Measurements from ENCODE around the gene MICALL2.
A peak's percentile ranks its signal among the peaks of the same experiment; 100 is the strongest.

MICALL2 gene

GRCh38 chr7:1434165-1434718, 25.0 kb downstream of the MICALL2 start:
- TF ChIP-seq GATA1 (IDR thresholded peaks at IDR 0.05; ENCODE audit: low read depth, low read length): no peak
- TF ChIP-seq POLR2A (IDR thresholded peaks at IDR 0.05; ENCODE audit: low read length): no peak

GRCh38 chr7:1433128-1433920, 25.9 kb downstream of the MICALL2 start:
- no peak for DNase-seq
- TF ChIP-seq GATA1 (IDR thresholded peaks at IDR 0.05; ENCODE audit: low read depth, low read length): no peak
- TF ChIP-seq POLR2A (IDR thresholded peaks at IDR 0.05; ENCODE audit: low read length): no peak

More at GRCh38 chr7:1434165-1434718, 25.0 kb downstream of the MICALL2 start:
- DNase-seq: no peak

- DNase-seq: peak; percentile 69 to 87
- TF ChIP-seq GATA1 (IDR thresholded peaks at IDR 0.05; ENCODE audit: low read depth, low read length): no peak
- TF ChIP-seq POLR2A (IDR thresholded peaks at IDR 0.05; ENCODE audit: low read length): peak; percentile 8
These were observed 26.7 kb downstream of the MICALL2 start for GRCh38 chr7:1432411-1433082.

GRCh38 chr7:1431634-1432380, 27.5 kb downstream of the MICALL2 start:
- TF ChIP-seq GATA1 (IDR thresholded peaks at IDR 0.05; ENCODE audit: low read depth, low read length): no peak
- TF ChIP-seq POLR2A (IDR thresholded peaks at IDR 0.05; ENCODE audit: low read length): no peak
- no peak for DNase-seq

DNA sequence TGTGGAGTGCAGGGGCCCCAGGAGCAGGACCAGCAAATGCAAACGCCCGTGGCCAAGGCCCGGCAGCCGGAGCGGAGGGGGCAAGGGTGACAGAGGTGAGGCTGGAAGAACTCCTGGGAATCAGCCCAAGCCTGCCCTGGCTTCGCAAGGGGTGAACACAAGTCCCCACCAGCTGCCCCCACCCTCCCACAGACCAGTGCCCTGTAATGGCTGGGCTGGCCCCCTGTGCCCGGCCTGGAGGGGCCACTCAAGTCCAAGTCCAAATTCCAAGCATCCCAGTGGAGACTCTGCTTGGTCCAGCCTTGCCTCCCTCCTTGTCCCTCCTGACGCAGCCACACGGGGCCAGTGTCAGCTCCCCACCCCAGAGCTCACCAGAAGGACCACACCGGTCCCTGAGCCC, 28.0 kb downstream of the MICALL2 start:
- TF ChIP-seq GATA1 (IDR thresholded peaks at IDR 0.05; ENCODE audit: low read depth, low read length): no peak
- no peak for DNase-seq

- no peak for DNase-seq
- no peak for TF ChIP-seq GATA1 (IDR thresholded peaks at IDR 0.05; ENCODE audit: low read depth, low read length)
- no peak for TF ChIP-seq POLR2A (IDR thresholded peaks at IDR 0.05; ENCODE audit: low read length)
These were observed 29.0 kb downstream of the MICALL2 start for GRCh38 chr7:1430056-1430845.

DNA sequence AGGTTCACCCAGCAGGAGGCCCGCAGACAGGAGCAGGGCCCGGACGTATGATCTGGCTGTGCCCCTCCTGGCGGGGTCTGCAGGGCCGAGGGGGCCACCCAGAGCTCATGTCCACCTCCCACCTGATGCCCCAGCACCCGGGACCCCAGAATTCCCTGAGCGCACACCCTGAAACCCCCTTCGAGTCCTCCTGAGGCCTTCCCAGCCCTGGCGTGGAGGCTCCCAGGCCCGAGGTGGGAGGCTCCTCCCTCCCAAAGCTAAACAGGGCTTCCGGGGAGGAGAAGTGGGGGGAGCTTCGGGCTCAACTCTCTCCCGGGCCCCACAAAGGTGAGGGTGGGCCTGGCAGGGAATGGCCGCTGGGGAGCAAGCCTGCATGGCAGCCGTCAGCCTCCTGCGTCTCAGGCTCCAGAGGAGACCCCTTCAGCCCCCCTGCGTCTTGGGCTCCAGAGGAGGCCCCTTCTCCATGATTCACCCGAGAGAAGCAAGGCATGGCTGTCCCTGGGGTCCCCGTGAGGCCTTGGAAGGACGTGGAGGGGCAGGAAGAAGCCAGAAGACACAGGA, 30.2 kb downstream of the MICALL2 start:
- TF ChIP-seq GATA1 (IDR thresholded peaks at IDR 0.05; ENCODE audit: low read depth, low read length) (no peak), POLR2A (IDR thresholded peaks at IDR 0.05; ENCODE audit: low read length) (no peak)
- DNase-seq: no peak

DNA sequence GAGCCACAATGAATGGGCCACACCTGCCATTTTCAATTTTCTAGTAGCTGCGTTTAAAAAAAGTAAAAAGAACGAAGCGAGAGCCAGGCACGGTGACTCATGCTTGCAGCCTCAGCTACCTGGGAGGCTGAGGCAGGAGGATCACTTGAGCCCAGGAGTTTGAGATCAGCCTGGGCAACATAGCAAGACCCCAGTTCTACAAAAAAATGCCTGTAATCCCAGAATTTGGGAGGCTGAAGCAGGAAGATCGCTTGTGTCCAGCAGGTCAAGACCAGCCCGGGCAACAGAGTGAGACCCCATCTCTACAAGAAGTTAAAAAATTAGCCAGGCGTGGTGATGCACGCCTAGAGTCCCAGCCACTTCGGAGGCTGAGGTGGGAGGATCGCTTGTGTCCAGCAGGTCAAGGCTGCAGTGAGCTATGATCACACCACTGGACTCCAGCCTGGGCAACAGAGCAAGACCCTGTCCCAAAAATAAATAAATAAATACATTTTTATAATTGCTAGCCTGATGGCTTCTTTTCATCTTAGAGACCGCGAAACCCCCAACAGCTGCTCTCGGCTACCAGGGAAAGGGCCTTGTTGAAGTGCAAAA, 32.1 kb downstream of the MICALL2 start:
- DNase-seq: no peak
- TF ChIP-seq GATA1 (IDR thresholded peaks at IDR 0.05; ENCODE audit: low read depth, low read length) (no peak), POLR2A (IDR thresholded peaks at IDR 0.05; ENCODE audit: low read length) (no peak)

- no peak for TF ChIP-seq GATA1 (IDR thresholded peaks at IDR 0.05; ENCODE audit: low read depth, low read length)
- TF ChIP-seq POLR2A (IDR thresholded peaks at IDR 0.05; ENCODE audit: low read length): no peak
- DNase-seq: no peak
These were observed 32.8 kb downstream of the MICALL2 start for GRCh38 chr7:1426474-1426873.

DNA sequence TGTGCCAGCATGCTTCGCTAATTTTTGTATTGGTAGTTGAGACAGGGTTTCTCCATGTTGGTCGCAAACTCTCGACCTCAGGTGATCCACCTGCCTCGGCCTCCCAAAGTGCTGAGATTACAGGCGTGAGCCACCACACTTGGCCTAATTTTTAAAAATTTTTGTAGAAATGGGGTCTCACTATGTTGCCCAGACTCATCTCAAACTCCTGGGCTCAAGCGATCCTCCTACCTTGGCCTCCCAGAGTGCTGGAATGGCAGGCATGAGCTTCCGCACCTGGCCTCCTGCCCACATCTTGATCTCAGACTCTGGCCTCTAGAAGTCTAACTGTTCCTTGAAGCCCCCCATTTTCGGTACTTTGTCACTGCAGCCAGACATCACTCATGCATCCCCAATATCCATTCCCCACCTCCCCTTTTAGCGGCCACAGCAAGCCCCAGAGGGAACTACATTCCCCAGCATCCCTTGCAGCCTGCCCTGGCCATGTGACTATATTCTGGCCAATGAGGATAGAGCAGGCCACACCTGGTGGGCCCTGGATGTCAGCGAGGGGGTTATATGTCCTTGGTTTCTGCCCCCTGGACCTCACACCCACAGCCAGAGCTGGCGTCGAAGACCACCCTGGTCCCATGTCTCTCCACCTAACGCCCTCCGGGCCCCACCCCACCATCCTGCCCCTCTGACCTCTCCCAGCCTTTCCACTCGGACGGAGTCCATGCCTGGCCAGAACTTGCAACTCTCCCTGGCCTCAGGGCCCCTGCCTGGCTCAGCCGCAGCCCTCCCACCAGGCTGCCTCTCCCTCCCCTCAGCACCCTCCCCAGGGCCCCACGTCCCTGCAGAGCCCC, 33.8 kb downstream of the MICALL2 start:
- TF ChIP-seq POLR2A (IDR thresholded peaks at IDR 0.05; ENCODE audit: low read length): no peak
- TF ChIP-seq GATA1 (IDR thresholded peaks at IDR 0.05; ENCODE audit: low read depth, low read length): no peak

GRCh38 chr7:1424041-1424440, 35.2 kb downstream of the MICALL2 start:
- TF ChIP-seq GATA1 (IDR thresholded peaks at IDR 0.05; ENCODE audit: low read depth, low read length) (no peak), POLR2A (IDR thresholded peaks at IDR 0.05; ENCODE audit: low read length) (no peak)
- DNase-seq: no peak

More for the DNA sequence above, 33.8 kb downstream of the MICALL2 start:
- DNase-seq: peak in 1 of 2 experiments; percentile 35
